Mucosa of rectum (tissue), 2 donors: ENCODE data around the gene RIIAD1.
"Not testable (repeated sequence)": the region's sequence is repeated elsewhere in the genome, so short reads cannot be mapped to it uniquely, and the experiment has no call there.

Experiments used
- H3K27ac ChIP-seq, 2 donors: one replicate each; pipeline ENCODE4 v1.7.0; 2013; ENCODE audit warnings: inconsistent platforms in 2 of 2, low read depth in 2 of 2, low read length in 2 of 2
- H3K27me3 ChIP-seq, 2 donors: one replicate each; pipeline ENCODE4 v1.7.0; 2013; ENCODE audit warnings: low read length in 2 of 2; ENCODE audit not compliant: control insufficient read depth in 2 of 2, insufficient read depth in 2 of 2
- H3K36me3 ChIP-seq, 2 donors: one replicate each; pipeline ENCODE4 v1.7.0; 2013; ENCODE audit warnings: low read length in 2 of 2; ENCODE audit not compliant: control insufficient read depth in 2 of 2, insufficient read depth in 2 of 2
- H3K4me1 ChIP-seq, 2 donors: one replicate each; pipeline ENCODE4 v1.7.0; 2013; ENCODE audit warnings: low read length in 2 of 2, mild to moderate bottlenecking in 1 of 2; ENCODE audit not compliant: control insufficient read depth in 2 of 2, insufficient read depth in 2 of 2
- H3K4me3 ChIP-seq, 2 donors: one replicate each; pipeline ENCODE4 v1.7.0; 2013; ENCODE audit warnings: low read length in 2 of 2
- H3K9ac ChIP-seq, 2 donors: one replicate each; pipeline ENCODE4 v1.7.0; 2013; ENCODE audit warnings: low read length in 2 of 2, low read depth in 1 of 2, mild to moderate bottlenecking in 1 of 2
- H3K9me3 ChIP-seq, 2 donors: one replicate each; pipeline ENCODE4 v1.7.0; 2013; ENCODE audit warnings: low read length in 2 of 2; ENCODE audit not compliant: control insufficient read depth in 2 of 2
- donor health status: healthy.
- donor health status: Normal muscosa, but diverticular disease.

The RIIAD1 gene

DNA sequence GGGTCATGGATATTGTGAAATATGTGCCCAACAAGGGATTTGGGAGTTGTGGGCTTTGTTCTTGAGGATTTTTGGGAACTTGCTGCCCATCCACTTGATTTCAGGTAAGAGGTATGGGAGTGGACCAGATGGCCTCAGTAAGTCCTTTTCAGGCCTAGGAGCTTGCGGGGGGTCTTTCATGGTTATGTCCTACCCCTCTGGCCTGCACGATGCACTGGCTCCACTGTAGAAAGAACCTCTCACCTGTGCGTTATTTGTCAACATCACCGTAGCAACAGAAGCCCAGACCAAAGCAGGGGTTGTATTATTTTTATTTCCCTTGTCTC, 8.6 kb downstream of the RIIAD1 start:
- peak overlapping the region in 1 of 2 donors; percentile 49 for H3K27ac ChIP-seq

GRCh38 chr1:151733126-151733525, 11.8 kb downstream of the RIIAD1 start:
- Histone ChIP-seq H3K27ac (no peak overlapping the region), H3K9ac (no peak overlapping the region), H3K27me3 (peaks cover 0 to 3% of the 10 kb centered on the region in 2 donors), H3K4me1 (peaks cover 9 to 14% of the 10 kb centered on the region in 2 donors), H3K36me3 (no peaks in the 10 kb centered on the region), H3K4me3 (no peak overlapping the region), H3K9me3 (peaks cover 3 to 7% of the 10 kb centered on the region in 2 donors)

More for the DNA sequence above, 8.6 kb downstream of the RIIAD1 start:
- Histone ChIP-seq H3K4me3 (peak overlapping the region in 1 of 2 donors; percentile 49), H3K36me3 (no peaks in the 10 kb centered on the region), H3K4me1 (peaks cover 24 to 28% of the 10 kb centered on the region in 2 donors), H3K9me3 (no peaks in the 10 kb centered on the region), H3K27me3 (peaks cover 0 to 3% of the 10 kb centered on the region in 2 donors), H3K9ac (no peak overlapping the region)

- H3K27ac ChIP-seq, H3K9ac ChIP-seq, H3K27me3 ChIP-seq, H3K4me3 ChIP-seq, H3K36me3 ChIP-seq, H3K9me3 ChIP-seq: not testable (repeated sequence)
- H3K4me1 ChIP-seq = peaks cover 7 to 12% of the 10 kb centered on the region in 2 donors
These were observed 12.7 kb downstream of the RIIAD1 start for GRCh38 chr1:151733995-151734394.

- Histone ChIP-seq H3K4me3 (no peak overlapping the region), H3K27me3 (no peaks in the 10 kb centered on the region), H3K27ac (no peak overlapping the region), H3K9me3 (peaks cover 3 to 7% of the 10 kb centered on the region in 2 donors), H3K9ac (no peak overlapping the region), H3K4me1 (no peaks in the 10 kb centered on the region), H3K36me3 (no peaks in the 10 kb centered on the region)
These were observed 15.7 kb downstream of the RIIAD1 start for GRCh38 chr1:151737026-151737425.

DNA sequence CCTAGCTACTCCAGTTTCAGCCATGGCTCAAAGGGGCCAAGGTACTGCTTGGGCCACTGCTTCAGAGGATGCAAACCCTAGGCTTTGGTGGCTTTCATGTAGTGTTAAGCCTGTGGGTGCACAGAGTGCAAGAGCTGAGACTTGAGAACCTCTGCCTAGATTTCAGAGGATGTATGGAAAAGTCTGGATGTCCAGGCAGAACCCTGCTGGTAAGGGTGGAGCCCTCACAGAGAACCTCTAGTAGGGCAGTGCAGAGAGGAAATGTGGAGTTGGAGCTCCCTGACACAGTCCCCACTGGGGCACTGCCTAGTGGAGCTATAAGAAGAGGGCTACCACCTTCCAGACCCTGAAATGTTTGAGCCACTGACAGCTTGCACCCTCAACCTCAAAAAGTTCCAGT, 16.2 kb downstream of the RIIAD1 start:
- Histone ChIP-seq H3K36me3 (no peaks in the 10 kb centered on the region), H3K27ac (no peak overlapping the region), H3K27me3 (no peaks in the 10 kb centered on the region), H3K4me1 (no peaks in the 10 kb centered on the region), H3K9ac (no peak overlapping the region), H3K9me3 (peaks cover 3 to 7% of the 10 kb centered on the region in 2 donors), H3K4me3 (no peak overlapping the region)

GRCh38 chr1:151739590-151740355, 18.5 kb downstream of the RIIAD1 start:
- H3K27ac ChIP-seq = no peak overlapping the region
- no peaks in the 10 kb centered on the region for H3K27me3 ChIP-seq
- no peak overlapping the region for H3K9ac ChIP-seq
- no peaks in the 10 kb centered on the region for H3K4me1 ChIP-seq
- peaks cover 3 to 7% of the 10 kb centered on the region in 2 donors for H3K9me3 ChIP-seq
- H3K36me3 ChIP-seq = no peaks in the 10 kb centered on the region
- no peak overlapping the region for H3K4me3 ChIP-seq

- H3K27me3 ChIP-seq = no peaks in the 10 kb centered on the region
- H3K4me3 ChIP-seq = no peak overlapping the region
- H3K27ac ChIP-seq = no peak overlapping the region
- no peaks in the 10 kb centered on the region for H3K36me3 ChIP-seq
- H3K9ac ChIP-seq = no peak overlapping the region
- peaks cover 3 to 7% of the 10 kb centered on the region in 2 donors for H3K9me3 ChIP-seq
- no peaks in the 10 kb centered on the region for H3K4me1 ChIP-seq
These were observed 20.2 kb downstream of the RIIAD1 start for GRCh38 chr1:151741516-151741915.

DNA sequence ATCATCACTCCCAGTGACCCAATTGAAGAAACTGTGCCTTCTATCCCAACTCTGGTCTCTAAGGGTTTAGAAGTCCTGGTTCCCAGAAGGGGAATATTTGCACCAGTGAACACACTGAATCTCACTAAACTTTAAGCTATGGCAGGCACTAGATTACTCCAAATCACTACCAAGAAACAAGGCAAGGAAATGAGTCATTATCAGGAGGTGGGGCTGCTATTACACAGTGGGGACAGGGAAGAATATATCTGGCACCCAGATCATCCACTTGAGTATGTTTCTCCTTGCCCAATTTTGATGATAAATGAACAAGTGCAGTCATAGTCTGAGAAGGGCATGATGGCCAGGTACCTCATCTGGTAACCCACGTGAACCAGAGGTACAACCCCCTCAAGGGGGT, 35.0 kb downstream of the RIIAD1 start:
- Histone ChIP-seq H3K4me3 (no peak overlapping the region), H3K9ac (no peak overlapping the region), H3K36me3 (peaks cover 22 to 30% of the 10 kb centered on the region in 2 donors), H3K27ac (no peak overlapping the region), H3K4me1 (no peaks in the 10 kb centered on the region), H3K27me3 (no peaks in the 10 kb centered on the region), H3K9me3 (no peaks in the 10 kb centered on the region)

GRCh38 chr1:151759241-151759640, 37.9 kb downstream of the RIIAD1 start:
- Histone ChIP-seq H3K4me3 (no peak overlapping the region), H3K36me3 (peaks cover 28 to 37% of the 10 kb centered on the region in 2 donors), H3K9ac (no peak overlapping the region), H3K4me1 (peaks cover 5 to 8% of the 10 kb centered on the region in 2 donors), H3K9me3 (no peaks in the 10 kb centered on the region), H3K27ac (no peak overlapping the region), H3K27me3 (no peaks in the 10 kb centered on the region)

DNA sequence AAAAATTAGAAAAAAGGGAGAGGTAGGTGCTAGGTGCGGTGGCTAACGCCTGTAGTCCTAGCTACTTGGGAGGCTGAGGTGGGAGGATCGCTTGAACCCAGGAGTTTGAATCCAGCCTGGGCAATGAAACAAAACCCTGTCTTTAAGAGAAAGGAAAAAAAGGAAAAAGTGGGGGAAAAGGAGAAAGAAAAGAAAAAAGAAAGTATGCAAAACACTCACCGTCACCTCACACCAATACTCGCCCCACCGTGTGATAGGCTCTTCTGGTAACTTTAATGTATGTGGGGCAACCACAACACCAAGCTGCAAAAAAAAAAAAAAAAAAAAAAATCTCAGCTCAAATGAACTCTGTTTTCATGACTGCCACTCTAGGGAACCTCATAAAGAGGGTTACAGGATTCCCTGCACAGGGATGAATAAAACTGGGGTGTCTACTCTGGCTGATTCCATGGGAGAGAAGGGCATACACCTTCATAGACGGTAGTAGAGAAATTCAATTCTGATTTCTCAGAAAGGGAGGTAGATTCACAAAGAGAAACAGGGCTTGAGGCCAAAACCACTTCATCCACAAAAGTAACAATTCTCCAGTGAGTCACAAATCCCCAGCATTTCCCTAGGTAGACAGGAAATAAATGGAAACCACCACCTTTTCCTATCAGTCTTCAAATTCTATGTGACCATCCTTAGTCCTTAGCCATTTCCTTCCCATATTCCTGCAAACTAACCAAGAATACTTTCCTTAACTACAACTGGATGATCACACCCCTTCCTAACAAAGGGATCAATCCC, 39.5 kb downstream of the RIIAD1 start:
- Histone ChIP-seq H3K9me3 (no peaks in the 10 kb centered on the region), H3K9ac (no peak overlapping the region), H3K36me3 (peaks cover 28 to 37% of the 10 kb centered on the region in 2 donors)

More for the DNA sequence above, 39.5 kb downstream of the RIIAD1 start:
- no peak overlapping the region for H3K4me3 ChIP-seq
- no peak overlapping the region for H3K27ac ChIP-seq
- peaks cover 5 to 9% of the 10 kb centered on the region in 2 donors for H3K4me1 ChIP-seq
- no peaks in the 10 kb centered on the region for H3K27me3 ChIP-seq
